ENCODE data around the gene MBD3.
"Not testable (repeated sequence)": the region's sequence is repeated elsewhere in the genome, so short reads cannot be mapped to it uniquely, and the experiment has no call there.

Gene MBD3

GRCh38 chr19:1568320-1569019 is 24.2 kb downstream of the MBD3 start, which contains the start of gene MEX3D:
Gene MEX3D (minus strand): TSS chr19:1568325. CDS start chr19:1568058, 267 bp downstream.
- no peak for DNase-seq

- DNase-seq = no peak
These were observed 24.8 kb downstream of the MBD3 start for GRCh38 chr19:1567848-1568227.

GRCh38 chr19:1567116-1567847 is 25.4 kb downstream of the MBD3 start:
- DNase-seq = no peak

GRCh38 chr19:1566392-1567115 is 26.1 kb downstream of the MBD3 start:
- no peak for DNase-seq

- DNase-seq = no peak
These were observed 29.4 kb downstream of the MBD3 start for GRCh38 chr19:1563251-1563650.

GRCh38 chr19:1561236-1561842 is 31.3 kb downstream of the MBD3 start:
- DNase-seq = no peak

GRCh38 chr19:1560286-1560882 is 32.3 kb downstream of the MBD3 start:
- no peak for DNase-seq

- no peak for DNase-seq
These were observed 34.1 kb downstream of the MBD3 start for GRCh38 chr19:1558552-1558951.

GRCh38 chr19:1556390-1557070 is 36.1 kb downstream of the MBD3 start:
- DNase-seq = no peak

- DNase-seq = no peak
These were observed 36.9 kb downstream of the MBD3 start for GRCh38 chr19:1555487-1556389.

- DNase-seq = no peak
These were observed 37.7 kb downstream of the MBD3 start for GRCh38 chr19:1554968-1555367.

- no peak for DNase-seq
These were observed 39.2 kb downstream of the MBD3 start for GRCh38 chr19:1553415-1553814.

- no peak for DNase-seq
These were observed 41.3 kb downstream of the MBD3 start for GRCh38 chr19:1551068-1552040.

GRCh38 chr19:1549332-1549945 is 43.2 kb downstream of the MBD3 start:
- DNase-seq = no peak

GRCh38 chr19:1540365-1540925 is 52.2 kb downstream of the MBD3 start:
- DNase-seq = no peak

GRCh38 chr19:1539749-1540148 is 52.9 kb downstream of the MBD3 start:
- not testable (repeated sequence) for DNase-seq

- no peak for DNase-seq
These were observed 53.7 kb downstream of the MBD3 start for GRCh38 chr19:1538978-1539377.

- not testable (repeated sequence) for DNase-seq
These were observed 57.0 kb downstream of the MBD3 start for GRCh38 chr19:1535699-1536098.

- no peak for DNase-seq
These were observed 57.7 kb downstream of the MBD3 start for GRCh38 chr19:1534972-1535371.

All from DMS 273 treated with DMSO at 0.1 percent for 48 hours (cell line).